Mucosa of gallbladder (tissue), 1 donor: ENCODE results near the gene CARF. TPM values are rescaled to one million over a fixed set of nuclear protein-coding genes. Genes with fewer than 3 reads are reported as not detected.
"Not testable (repeated sequence)": the region's sequence is repeated elsewhere in the genome, so short reads cannot be mapped to it uniquely, and the experiment has no call there.

ENCODE experiments used
- DNase-seq: peaks from one replicate; pipeline ENCODE4 v3.0.0-alpha.2; 2020; ENCODE audit warnings: low spot score
- total RNA-seq: library from RNA; stranded (reverse); gene quantifications from one replicate; pipeline ENCODE4 v1.2.1, GENCODE V29; 2021
- donor health status: DM: no; HTN: no; CAD: no.

Gene CARF, protein sequence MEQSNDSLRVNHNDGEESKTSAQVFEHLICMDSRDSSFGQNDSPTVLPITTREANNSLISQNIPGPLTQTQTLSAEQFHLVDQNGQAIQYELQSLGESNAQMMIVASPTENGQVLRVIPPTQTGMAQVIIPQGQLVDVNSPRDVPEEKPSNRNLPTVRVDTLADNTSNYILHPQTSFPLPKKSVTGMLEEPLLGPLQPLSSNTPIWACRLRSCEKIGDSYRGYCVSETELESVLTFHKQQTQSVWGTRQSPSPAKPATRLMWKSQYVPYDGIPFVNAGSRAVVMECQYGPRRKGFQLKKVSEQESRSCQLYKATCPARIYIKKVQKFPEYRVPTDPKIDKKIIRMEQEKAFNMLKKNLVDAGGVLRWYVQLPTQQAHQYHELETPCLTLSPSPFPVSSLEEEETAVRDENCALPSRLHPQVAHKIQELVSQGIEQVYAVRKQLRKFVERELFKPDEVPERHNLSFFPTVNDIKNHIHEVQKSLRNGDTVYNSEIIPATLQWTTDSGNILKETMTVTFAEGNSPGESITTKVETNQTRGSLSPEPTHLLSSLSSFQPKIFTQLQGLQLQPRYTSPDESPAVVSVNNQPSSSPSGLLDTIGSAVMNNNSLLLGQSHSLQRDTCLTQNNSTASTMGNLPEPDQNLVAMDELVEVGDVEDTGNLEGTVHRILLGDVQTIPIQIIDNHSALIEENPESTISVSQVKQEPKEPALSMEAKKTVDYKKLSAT
- total RNA-seq, result 9.6 TPM

DNA sequence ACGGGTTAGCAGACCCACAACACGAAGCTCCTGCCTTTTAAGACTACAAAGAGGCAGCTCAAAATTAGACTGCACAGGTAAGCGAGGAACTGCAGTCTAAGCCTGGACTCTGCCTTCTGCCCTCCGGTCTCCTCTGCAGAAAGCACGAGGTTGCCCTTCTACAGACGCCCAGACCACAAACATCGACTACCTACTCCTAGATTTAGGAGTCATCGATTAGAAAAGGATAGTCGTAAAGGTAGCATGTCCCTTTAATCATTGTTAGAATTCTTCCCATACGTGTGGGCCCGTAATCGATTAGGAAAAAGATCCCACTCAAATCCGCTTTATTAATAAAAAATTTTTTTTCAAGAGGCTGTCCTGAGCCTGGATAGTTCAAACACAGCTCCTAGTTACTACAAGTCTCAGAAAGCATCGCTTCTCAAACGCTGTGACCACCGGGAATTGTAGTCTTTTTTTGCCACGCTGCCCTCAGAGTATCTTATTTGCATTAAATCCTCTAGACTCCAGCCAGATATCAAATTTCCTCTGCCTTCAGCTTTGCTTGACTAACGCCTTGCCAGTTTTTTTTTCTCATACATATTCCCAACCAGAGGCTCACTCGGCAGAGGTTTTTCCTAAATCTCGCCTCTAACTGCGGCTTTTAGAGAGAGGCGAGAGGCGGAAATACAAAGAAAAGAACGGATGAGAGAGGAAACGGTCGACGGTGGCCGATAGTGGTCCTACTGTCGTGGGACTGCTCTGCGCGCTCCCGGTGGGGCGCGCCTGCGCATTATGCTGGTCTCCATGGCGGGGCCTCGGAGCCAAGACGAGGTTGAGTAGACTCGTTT is at the start of gene CARF, which contains the start of gene WDR12:
Gene CARF (plus strand): TSS at position 764 of the 830 bp plus-strand sequence. CDS start 29,628 bp downstream, outside the sequence.
Gene WDR12 (minus strand): TSS at position 162 of the 830 bp plus-strand sequence. CDS start 197 bp downstream, outside the sequence.
- DNase-seq, result peak; percentile 96

- peak; percentile 54 for DNase-seq
Measured at GRCh38 chr2:202870431-202871299, 41.4 kb upstream of the CARF start.

DNA sequence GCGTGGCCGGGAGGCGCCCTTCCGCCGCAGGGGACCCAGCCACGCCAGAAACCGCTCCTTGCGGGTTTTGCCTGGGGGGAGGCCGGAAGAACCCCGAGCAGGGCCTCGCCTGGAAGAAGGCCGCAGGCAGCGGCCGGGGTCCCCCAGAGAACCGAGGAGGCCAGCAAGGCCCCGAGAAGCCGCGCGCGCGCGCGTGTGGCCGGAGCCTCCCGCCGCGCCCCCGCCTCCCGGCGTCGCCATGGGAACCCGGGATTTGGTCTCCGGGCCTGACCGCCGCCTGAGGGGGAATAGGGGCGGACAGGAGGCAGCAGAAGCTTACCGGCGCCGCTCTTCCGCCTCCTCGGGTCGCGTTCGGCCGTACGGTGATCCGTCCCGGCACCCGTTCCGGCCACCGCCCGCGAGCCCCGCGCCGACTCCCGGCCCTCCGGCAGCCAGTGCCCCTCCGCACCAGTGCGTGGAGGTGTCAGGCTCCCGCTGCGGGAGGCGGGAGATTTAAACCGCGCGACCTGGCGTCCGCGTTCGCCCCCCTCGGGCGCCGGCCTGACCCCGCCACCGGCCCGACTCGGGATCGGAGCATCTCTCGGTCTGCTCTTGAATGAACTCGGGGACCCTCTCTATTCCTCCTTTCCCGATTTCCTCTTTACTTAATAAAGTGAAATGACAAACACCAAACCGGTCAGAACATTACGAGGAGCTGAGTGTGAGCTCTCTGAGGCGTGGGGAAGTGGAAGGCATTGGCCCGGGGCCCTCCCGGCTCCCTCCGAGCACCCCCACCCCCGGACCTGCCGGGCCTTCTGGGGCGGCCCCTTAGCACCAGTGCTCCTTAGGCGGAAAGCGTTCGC is 40.6 kb upstream of the CARF start, which contains the start of gene ICA1L:
Gene ICA1L (minus strand): TSS at position 467 of the 842 bp plus-strand sequence. CDS start 42,757 bp downstream, outside the sequence.
- DNase-seq, result peak; percentile 55

GRCh38 chr2:202877699-202878098 is 34.4 kb upstream of the CARF start:
- no peak for DNase-seq

DNA sequence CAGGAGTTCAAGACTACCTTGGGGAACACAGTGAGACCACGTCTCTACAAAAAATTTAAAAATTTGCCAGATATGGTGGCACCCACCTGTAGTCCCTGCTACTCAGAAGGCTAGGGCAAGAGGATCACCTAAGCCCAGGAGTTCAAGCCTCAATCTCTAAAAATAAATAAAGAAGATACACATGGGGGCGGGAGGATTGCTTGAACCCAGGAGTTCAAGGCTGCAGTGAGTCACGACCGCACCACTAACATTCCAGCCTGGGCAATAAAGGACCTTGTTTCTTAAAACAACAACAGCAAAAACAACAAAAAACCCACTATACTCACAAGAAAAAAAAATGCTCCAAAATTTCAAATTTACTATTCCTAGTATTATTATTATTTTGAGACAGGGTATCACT is 30.5 kb upstream of the CARF start:
- DNase-seq, result no peak

DNA sequence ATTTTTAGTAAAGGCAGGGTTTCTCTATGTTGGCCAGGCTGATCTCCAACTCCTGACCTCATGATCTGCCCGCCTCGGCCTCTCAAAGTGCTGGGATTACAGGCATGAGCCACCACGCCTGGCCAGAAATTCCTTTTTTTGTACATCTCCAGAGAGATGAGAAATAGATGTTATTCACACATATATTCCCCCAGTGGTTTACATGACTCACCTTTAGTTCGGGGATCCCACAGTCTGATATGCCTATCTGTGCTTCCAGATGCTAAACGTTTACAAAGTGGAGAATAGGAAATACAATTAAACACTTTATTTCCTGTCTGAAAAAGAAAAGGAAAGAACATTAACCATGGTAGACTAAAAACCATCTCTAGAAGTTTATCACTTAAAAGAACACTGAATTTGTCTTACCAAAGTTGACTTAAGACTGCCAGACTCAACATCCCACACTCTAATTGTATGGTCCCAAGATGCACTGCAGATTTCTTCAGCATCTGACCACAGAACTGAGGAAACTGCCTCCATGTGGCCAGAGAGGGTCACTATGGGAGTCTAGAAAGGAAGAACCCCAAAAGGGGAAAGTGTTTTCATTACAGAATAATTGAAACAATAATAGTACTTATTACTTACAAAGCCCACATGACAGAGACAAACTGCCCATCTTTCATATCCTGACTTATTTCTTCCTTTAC is 27.9 kb upstream of the CARF start:
- no peak for DNase-seq

DNA sequence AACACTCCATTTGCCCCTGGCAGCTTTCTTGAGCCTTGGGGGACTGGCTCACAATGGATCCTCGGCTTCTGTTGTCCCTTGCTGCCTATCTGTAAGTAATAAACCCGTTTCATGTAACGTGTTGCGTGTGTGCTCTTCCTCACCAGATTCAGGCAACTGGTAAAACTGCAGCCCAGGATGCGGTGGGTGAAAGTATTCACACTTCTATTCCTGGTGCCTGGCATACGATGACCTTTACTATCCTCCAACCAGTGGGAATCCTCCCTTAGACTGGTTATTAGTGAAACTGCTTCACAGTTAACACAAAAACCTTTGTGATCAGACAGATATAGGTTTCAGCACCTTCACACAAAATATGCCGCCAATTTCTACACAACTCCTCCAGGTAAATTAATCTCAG is 26.9 kb upstream of the CARF start:
- no peak for DNase-seq

- not testable (repeated sequence) for DNase-seq
Measured at GRCh38 chr2:202905507-202905906, 6.6 kb upstream of the CARF start.

- no peak for DNase-seq
Measured at GRCh38 chr2:202908186-202908585, 3.9 kb upstream of the CARF start.

DNA sequence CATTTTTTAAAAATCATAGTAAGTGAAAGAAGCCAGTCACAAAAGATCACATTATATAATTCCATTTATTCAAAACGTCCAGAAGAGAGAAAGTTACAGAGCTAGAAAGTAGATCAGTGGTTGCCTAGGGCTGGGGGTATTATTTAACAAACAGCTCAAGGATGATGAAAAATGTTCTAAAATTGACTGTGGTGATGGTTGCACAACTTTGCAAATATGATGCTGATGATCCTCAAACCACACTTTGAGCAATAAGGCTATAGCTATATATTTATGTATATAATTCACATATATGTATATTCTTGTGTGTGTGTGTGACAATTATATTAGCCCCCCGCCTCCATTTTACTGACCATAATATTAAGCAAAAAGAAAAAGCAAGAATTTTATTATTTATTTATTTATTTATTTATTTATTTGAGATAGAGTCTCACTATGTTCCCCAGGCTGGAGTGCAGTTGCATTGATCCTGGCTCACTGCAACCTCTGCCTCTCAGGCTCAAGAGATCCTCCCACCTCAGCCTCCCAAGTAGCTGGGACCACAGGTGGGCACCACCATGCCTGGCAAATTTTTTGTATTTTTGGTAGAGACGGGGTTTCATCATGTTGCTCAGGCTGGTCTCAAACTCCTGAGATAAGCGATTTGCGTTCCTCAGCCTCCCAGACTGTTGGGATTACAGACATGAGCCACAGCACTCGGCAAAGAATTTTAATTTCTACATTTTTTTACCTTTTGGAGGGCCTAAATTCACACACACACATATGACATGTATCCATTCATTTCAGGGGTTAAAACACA is 2.5 kb upstream of the CARF start:
- no peak for DNase-seq

DNA sequence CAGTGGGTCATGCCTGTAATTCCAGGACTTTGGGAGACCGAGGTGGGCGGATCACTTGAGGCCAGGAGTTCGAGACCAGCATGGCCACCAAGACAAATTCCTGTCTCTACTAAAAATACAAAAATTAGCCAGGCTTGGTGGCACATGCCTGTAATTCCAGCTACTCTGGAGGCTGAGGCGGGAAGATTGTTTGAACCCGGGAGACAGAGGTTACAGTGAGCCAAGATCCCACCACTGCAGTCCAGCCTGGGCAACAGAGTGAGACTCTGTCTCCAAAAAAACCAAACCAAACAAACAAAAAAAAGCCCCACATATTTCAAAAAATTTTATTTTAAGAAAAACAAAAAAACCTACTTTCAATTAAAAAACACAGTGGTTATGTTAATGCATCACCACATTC is 1.8 kb upstream of the CARF start:
- DNase-seq, result not testable (repeated sequence)

- no peak for DNase-seq
Measured at GRCh38 chr2:202910698-202911097, 1.4 kb upstream of the CARF start.

- no peak for DNase-seq
Measured at GRCh38 chr2:202911203-202911511, 918 bp upstream of the CARF start.

DNA sequence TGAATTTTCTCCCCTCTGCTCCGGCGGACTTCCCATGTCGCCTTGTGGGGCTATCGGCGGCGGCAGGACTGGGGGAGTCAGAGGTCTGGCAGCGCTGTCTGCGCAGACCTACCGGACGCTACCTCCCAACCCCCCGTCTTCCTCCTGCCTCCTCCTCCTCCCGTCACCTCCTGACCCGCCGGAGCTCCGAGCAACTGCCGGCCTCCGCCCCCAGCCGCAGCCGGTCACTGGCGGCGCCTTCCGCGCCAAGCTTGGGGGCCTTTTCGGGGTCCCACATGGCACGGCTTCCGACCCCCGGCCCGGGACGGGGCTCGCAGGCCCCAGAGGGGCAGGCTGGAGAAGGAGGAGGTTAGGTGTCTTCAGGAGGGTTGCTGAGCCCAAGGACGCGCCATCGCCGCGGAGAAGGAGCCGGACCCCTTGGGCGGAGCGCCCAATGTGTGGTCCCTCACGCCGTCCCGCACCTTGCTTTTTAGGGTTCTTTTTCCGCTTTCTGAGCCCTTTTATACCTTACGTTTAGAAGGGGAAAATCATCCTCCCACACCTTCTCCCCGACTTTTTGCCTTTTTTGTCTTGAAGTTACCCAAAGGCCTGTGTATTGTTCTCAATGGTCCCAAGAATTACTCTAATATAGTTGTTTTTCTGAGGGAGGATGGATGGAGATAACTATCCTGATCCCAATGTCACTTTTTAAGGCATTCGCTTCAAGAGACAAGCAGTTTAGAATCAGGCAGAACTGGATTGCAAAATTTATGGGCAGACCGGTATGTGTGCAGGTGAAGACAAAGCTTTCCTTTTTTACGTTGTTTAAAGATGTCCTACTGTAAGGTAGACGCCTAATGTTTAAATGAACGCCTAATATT is 497 bp downstream of the CARF start:
- DNase-seq, result not testable (repeated sequence)

DNA sequence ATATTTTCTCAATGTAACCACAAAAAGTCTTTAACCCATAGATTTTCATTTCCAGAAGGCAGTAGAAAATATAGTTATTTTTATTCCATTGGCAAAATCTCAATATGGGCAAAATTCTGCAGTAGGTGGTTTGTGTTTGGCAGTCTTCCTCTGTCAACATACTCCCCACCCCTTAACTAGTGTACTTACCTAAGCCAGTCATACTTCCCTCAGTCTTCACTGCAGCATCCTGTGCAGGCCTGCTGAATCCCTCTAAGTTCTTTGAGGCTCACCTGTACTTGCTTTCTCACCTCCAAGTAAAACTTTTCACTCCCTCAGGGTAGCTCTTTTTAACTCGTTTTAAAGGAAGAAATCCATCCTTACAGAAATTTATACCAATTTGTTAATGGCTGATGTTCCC is 6.8 kb downstream of the CARF start:
- DNase-seq, result no peak

GRCh38 chr2:202932425-202933138 is 20.5 kb downstream of the CARF start:
- no peak for DNase-seq

- DNase-seq, result no peak
Measured at GRCh38 chr2:202933139-202933510, 21.1 kb downstream of the CARF start.
